ENCODE measurements around the gene TECPR1.

TECPR1 gene

DNA sequence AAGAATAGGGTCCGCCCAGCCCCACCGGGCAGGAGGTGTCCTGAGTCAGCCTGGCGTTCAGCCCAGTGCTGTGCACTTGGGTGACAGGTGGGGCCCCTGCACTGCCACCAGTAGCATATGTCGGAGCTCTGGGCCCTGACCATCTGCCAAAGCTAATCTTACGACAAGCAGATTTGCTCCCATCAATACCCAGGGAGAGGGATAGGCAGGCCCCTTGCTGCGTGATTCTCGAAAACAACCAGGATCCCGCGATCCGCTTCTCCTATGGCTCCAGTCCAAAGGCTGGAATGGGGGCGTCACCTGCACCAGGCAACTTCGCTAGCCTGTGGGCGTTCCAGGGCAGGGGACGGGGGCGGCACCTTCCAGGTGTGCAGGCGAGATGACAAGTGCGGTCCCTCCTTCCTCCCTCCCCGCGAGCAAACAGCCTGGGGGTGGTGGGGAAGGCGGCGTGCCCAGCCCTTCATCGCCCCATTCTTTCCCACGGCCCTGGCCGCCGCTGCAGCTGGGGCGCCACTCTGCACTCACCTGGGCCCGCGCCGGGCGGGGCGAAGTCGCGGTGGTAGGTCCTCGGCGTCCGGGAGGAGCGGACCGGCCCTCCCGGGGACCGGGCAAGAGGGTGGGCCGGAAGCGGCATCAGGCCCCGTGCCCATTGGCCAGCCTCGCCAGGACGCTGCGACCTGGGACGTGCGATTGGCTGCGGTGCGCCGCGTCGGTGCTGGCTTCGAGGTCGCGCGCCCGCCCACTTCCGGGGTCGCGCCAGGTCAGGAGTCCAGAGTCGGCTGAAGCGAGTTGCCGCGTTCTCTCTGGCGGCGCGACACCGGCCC lies at the start of gene TECPR1:
Gene TECPR1 (minus strand): TSS at position 632 of the 824 bp plus-strand sequence. CDS start 6,086 bp downstream, outside the sequence.
- DNase-seq (ENCODE audit: low spot score), result peak; percentile 98
- CTCF ChIA-PET, result no interaction called here
- TF ChIP-seq, protein P1, sequence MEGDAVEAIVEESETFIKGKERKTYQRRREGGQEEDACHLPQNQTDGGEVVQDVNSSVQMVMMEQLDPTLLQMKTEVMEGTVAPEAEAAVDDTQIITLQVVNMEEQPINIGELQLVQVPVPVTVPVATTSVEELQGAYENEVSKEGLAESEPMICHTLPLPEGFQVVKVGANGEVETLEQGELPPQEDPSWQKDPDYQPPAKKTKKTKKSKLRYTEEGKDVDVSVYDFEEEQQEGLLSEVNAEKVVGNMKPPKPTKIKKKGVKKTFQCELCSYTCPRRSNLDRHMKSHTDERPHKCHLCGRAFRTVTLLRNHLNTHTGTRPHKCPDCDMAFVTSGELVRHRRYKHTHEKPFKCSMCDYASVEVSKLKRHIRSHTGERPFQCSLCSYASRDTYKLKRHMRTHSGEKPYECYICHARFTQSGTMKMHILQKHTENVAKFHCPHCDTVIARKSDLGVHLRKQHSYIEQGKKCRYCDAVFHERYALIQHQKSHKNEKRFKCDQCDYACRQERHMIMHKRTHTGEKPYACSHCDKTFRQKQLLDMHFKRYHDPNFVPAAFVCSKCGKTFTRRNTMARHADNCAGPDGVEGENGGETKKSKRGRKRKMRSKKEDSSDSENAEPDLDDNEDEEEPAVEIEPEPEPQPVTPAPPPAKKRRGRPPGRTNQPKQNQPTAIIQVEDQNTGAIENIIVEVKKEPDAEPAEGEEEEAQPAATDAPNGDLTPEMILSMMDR (conservative IDR thresholded peaks at IDR 0.05; ENCODE audit: low read depth), result no peak
- POLR2A ChIA-PET (ENCODE audit: low non-redundant PET), result no interaction called here
- H3K27ac ChIP-seq, result peak within 1 kb of the TSS; percentile 70

- POLR2A ChIA-PET (ENCODE audit: low non-redundant PET), result no interaction called here
- peak overlapping the region; percentile 9 for H3K27ac ChIP-seq
- DNase-seq (ENCODE audit: low spot score), result no peak
- CTCF ChIA-PET, result no interaction called here
- TF ChIP-seq, protein P1 (conservative IDR thresholded peaks at IDR 0.05; ENCODE audit: low read depth), result no peak
These were observed 48.8 kb upstream of the TECPR1 start for GRCh38 chr7:98300595-98301372.

DNA sequence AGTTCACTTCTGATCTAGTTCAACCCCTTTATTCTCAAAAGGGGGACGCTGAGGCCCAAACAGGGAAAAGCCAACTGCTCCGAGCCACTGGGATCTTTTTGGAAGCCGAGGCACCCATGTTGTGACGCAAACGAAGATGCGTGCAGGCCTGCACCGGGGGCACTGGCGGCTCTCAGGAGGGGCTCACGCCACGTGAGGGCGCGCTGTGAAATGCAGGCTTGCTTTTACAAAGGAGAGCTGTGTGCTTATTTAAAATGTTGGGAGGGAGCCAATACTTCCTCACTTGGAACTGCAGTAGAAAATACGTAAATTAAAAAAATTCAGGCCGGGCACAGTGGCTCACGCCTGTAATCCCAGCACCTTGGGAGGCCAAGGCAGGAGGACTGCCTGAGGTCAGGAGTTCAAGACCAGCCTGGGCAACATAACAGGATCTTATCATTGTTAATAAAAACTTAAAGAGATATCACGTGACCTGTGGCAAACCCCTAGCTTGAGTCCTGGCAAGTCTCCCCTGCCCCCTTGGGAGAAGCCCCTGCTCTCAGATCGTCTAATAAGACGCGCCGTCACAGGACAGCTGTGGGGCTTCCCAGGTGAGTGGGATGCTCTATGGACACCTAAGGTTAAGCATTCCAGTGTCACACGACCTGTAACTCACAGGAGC lies 45.7 kb upstream of the TECPR1 start:
- no peak for DNase-seq (ENCODE audit: low spot score)
- ChIA-PET POLR2A (ENCODE audit: low non-redundant PET) (no interaction called here), CTCF (interaction anchor here (0.7 kb wide), 1 partner anchor 32 kb away, joined by 4 read pairs; no protein-coding TSS in a partner anchor)
- peak overlapping the region; percentile 68 for H3K27ac ChIP-seq
- TF ChIP-seq, protein P1 (conservative IDR thresholded peaks at IDR 0.05; ENCODE audit: low read depth), result no peak

GRCh38 chr7:98296833-98297232 lies 44.8 kb upstream of the TECPR1 start:
- POLR2A ChIA-PET (ENCODE audit: low non-redundant PET), result interaction anchor here (0.7 kb wide), 1 partner anchor 82 kb away, joined by 3 read pairs; no protein-coding TSS in a partner anchor
- TF ChIP-seq, protein P1 (conservative IDR thresholded peaks at IDR 0.05; ENCODE audit: low read depth), result no peak
- DNase-seq (ENCODE audit: low spot score), result no peak
- CTCF ChIA-PET, result interaction anchor here (0.6 to 0.7 kb wide), 2 partner anchors 31 to 74 kb away, joined by 3 to 4 read pairs; no protein-coding TSS in a partner anchor
- H3K27ac ChIP-seq, result peak overlapping the region; percentile 68

DNA sequence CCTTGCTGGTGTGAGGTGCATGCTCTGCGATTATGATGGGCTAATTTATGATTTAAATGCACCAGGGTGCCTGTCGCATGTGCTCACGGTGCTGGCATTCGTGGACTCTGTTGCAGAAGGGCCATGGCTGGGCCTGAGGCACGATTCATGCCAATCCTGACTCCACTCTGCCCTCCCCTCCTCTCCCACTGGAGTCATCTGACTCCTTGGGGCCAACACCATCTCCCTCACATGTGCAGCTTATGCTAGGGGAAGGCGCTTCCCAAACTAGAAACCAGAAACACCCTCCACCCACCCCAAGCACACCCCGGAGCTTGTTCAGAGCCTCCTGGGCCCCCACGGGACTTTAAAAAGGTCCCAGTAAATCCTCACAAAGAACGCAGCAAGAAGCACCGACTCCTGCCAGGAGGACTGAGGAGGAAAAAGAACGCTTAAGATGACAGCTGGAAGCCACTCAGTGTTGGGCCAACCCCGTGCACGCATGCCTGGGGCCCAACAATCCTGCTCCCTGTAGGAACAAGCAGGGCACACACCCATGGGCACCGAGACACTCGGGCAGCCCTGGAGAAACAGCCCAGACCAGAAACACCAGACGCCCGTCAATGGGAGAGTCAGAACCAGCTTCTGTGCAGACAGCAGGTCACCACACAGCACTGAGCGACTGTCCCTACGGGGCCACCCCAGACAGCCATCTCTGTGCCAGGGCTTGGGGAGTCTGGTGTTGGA lies 43.6 kb upstream of the TECPR1 start:
- TF ChIP-seq, protein P1 (conservative IDR thresholded peaks at IDR 0.05; ENCODE audit: low read depth), result no peak
- no peak for DNase-seq (ENCODE audit: low spot score)
- POLR2A ChIA-PET (ENCODE audit: low non-redundant PET), result no interaction called here
- H3K27ac ChIP-seq, result peak overlapping the region; percentile 68
- CTCF ChIA-PET, result interaction anchor here (0.7 to 1.4 kb wide), 3 partner anchors 65 to 125 kb away, joined by 3 to 6 read pairs (median 5); partner anchors contain the start of gene BAIAP2L1
